Smooth muscle cell (in vitro differentiated cells): ENCODE data around the gene MIF4GD. TPM values are rescaled to one million over a fixed set of nuclear protein-coding genes. Genes with fewer than 3 reads are reported as not detected.

Experiments
- DNase-seq: peaks from one replicate; lab custom pipeline; 2025; ENCODE audit not compliant: unreplicated experiment; lab: John Stamatoyannopoulos, UW
- H2AFZ ChIP-seq: fragments of 200-600 bp; sonication (generic); 2 replicates; pipeline ENCODE4 v1.6.0; 2016; ENCODE audit warnings: antibody characterized with exemption, low read depth, mild to moderate bottlenecking
- H3F3A ChIP-seq: fragments of 200-600 bp; sonication (generic); 2 replicates; pipeline ENCODE4 v1.6.0; 2017; ENCODE audit warnings: antibody characterized with exemption, low read depth
- H3K27ac ChIP-seq: fragments of 200-600 bp; sonication (generic); 2 replicates; pipeline ENCODE4 v1.5.1; 2016; ENCODE audit warnings: low read depth, mild to moderate bottlenecking
- H3K27me3 ChIP-seq: fragments of 200-600 bp; sonication (generic); 2 replicates; pipeline ENCODE4 v1.6.1; 2016; ENCODE audit warnings: low read depth, mild to moderate bottlenecking
- H3K36me3 ChIP-seq: fragments of 200-600 bp; sonication (generic); 2 replicates; pipeline ENCODE4 v1.5.1; 2016; ENCODE audit warnings: low read depth
- H3K4me1 ChIP-seq: fragments of 200-600 bp; sonication (generic); 2 replicates; pipeline ENCODE4 v1.5.1; 2016; ENCODE audit warnings: low read depth
- H3K4me2 ChIP-seq: fragments of 200-600 bp; sonication (generic); 2 replicates; pipeline ENCODE4 v1.6.0; 2016; ENCODE audit warnings: mild to moderate bottlenecking
- H3K4me3 ChIP-seq: fragments of 200-600 bp; sonication (generic); 2 replicates; pipeline ENCODE4 v1.5.1; 2016; ENCODE audit warnings: mild to moderate bottlenecking
- H3K79me2 ChIP-seq: fragments of 200-600 bp; sonication (generic); 2 replicates; pipeline ENCODE4 v1.6.0; 2016; ENCODE audit warnings: low read depth, mild to moderate bottlenecking
- H3K9ac ChIP-seq: fragments of 200-600 bp; sonication (generic); 2 replicates; pipeline ENCODE4 v1.6.0; 2016; ENCODE audit warnings: low read depth
- H3K9me3 ChIP-seq: fragments of 200-600 bp; sonication (generic); replicated peaks from 2 replicates; pipeline ENCODE4 v1.5.1; 2016; ENCODE audit warnings: low read depth
- H4K20me1 ChIP-seq: fragments of 200-600 bp; sonication (generic); 2 replicates; pipeline ENCODE4 v1.6.0; 2016; ENCODE audit warnings: low read depth
- WGBS: methylation state at CpG from one replicate; pipeline ENCODE4 v1.1.7; 2016; ENCODE audit warnings: low lambda C conversion rate; 5-methylcytosine and 5-hydroxymethylcytosine counted together
- polyA plus RNA-seq: library from polyadenylated mRNA; unstranded; fragments of >200 nt; fragmentation: Nextera tagmentation; extraction: Ambion mirVana; gene quantifications from 2 replicates; pipeline ENCODE4 v1.2.1, GENCODE V29; 2016
- total RNA-seq: library from RNA; depleted of rRNA; stranded (reverse); fragments of >200 nt; gene quantifications from 2 replicates; pipeline ENCODE4 v1.2.3, GENCODE V29; 2014
- TF ChIP-seq, protein P1 (sequence below): fragments of 200-600 bp; sonication (generic); IDR thresholded peaks from 2 replicates; pipeline ENCODE4 v1.5.1; 2017; ENCODE audit warnings: borderline replicate concordance, mild to moderate bottlenecking, antibody characterized with exemption; ENCODE audit not compliant: insufficient read depth, poor library complexity, severe bottlenecking

Gene MIF4GD
- total and polyA plus RNA-seq, 2 experiments from 2014 or later: 5.3 to 17.0 TPM

DNA sequence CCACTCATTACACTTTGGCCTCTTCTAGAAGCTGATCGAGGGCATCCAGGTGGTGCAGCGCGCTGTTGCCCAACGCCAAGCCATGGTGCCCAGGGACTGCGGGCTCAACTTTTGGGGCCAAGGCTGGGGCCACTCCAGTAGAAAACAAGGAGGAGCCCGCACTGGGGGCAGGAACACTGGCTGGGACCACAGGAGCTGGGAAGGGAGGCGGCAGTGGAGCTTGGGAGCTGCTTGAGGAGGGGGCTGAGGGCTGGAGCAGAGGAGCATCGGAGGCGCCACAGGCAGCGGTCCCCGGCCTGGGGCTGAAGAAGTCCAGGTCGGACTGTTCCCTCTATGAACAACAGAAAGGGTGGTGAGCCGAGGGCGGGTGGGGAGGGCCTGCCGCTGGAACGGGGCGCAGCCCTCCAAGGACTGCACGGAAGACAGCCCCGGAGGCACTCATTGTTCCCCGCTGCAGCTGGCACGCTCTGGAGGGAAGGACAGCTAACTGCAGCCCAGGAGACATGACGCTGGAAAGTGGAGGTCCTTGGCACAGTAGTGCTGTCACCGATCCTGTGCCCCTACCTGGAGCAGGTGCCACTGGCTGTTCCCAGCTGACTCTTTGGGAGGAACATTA lies 31.1 kb downstream of the MIF4GD start:
- WGBS: 98% methylated on average over 18 of the region's 23 CpGs

DNA sequence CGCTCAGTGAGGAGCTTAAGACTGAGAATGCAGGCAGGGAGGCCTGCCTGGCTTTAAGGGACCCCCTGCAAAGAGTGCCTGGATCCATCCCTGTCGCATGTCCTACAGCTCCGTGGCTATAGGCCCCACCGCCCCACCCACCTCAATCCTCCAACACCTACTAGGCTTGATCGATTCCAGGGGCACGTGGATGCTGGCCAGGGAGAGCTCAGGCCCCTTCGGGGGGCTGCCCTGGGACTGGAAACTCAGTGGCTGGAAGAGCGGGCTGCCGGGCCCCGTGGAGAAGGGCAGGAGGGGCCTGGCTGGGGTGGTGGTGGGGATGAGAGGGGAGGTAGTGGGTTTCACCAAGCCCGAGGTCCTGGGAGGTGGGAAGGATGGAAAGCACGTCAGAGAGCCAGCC lies 31.8 kb downstream of the MIF4GD start:
- 97% methylated on average over 6 of the region's 12 CpGs for WGBS
- H3K9me3 ChIP-seq: no peaks in the 10 kb centered on the region
- no peaks in the 10 kb centered on the region for H3K36me3 ChIP-seq
- H3K79me2 ChIP-seq: no peaks in the 10 kb centered on the region
- peaks cover 8% of the 10 kb centered on the region for H3F3A ChIP-seq
- no peaks in the 10 kb centered on the region for H3K4me1 ChIP-seq
- H3K9ac ChIP-seq: no peak overlapping the region
- TF ChIP-seq, protein P1, sequence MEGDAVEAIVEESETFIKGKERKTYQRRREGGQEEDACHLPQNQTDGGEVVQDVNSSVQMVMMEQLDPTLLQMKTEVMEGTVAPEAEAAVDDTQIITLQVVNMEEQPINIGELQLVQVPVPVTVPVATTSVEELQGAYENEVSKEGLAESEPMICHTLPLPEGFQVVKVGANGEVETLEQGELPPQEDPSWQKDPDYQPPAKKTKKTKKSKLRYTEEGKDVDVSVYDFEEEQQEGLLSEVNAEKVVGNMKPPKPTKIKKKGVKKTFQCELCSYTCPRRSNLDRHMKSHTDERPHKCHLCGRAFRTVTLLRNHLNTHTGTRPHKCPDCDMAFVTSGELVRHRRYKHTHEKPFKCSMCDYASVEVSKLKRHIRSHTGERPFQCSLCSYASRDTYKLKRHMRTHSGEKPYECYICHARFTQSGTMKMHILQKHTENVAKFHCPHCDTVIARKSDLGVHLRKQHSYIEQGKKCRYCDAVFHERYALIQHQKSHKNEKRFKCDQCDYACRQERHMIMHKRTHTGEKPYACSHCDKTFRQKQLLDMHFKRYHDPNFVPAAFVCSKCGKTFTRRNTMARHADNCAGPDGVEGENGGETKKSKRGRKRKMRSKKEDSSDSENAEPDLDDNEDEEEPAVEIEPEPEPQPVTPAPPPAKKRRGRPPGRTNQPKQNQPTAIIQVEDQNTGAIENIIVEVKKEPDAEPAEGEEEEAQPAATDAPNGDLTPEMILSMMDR: no peak
- H3K27me3 ChIP-seq: no peaks in the 10 kb centered on the region
- no peak for DNase-seq
- H3K4me2 ChIP-seq: no peak overlapping the region
- no peak overlapping the region for H3K27ac ChIP-seq
- no peak overlapping the region for H3K4me3 ChIP-seq
- H2AFZ ChIP-seq: no peak overlapping the region
- peaks cover 7% of the 10 kb centered on the region for H4K20me1 ChIP-seq

More for the DNA sequence above, 31.1 kb downstream of the MIF4GD start:
- Histone ChIP-seq H3K79me2 (no peaks in the 10 kb centered on the region), H3K36me3 (no peaks in the 10 kb centered on the region), H3K27me3 (no peaks in the 10 kb centered on the region), H3K4me2 (no peak overlapping the region), H4K20me1 (peaks cover 7% of the 10 kb centered on the region), H3K4me1 (no peaks in the 10 kb centered on the region), H3K27ac (no peak overlapping the region), H3K9me3 (no peaks in the 10 kb centered on the region), H3F3A (peaks cover 8% of the 10 kb centered on the region), H3K9ac (no peak overlapping the region), H3K4me3 (no peak overlapping the region), H2AFZ (no peak overlapping the region)
- TF ChIP-seq, protein P1: no peak
- no peak for DNase-seq

DNA sequence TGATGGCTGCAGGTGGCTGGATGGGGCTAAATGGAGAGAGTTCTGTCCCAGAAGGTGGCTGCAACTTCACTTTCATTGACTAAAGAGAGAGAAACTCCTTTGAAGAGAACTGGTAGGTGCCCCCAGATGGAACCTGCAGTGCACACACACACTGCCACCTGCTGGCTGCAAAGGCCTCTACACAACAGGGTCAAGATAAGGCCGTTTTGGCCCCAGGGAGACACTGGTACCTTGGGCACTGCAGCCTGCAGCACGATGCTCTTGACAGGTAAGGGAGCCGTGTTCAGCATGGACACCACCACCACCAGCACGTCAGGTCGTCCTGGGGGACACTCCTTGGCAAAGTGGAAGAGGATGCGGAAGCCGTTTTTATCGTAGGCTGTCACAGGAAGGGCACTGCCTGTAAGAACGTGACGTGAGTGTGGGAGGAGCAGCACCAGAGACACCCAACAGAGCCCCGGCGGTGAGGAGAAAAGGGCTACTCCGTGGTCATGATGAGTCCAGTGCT lies 32.3 kb downstream of the MIF4GD start:
- H3K4me3 ChIP-seq: no peak overlapping the region
- 79% methylated on average over 13 of the region's 13 CpGs for WGBS

More for the DNA sequence above, 32.3 kb downstream of the MIF4GD start:
- Histone ChIP-seq H3K79me2 (no peaks in the 10 kb centered on the region), H3K27ac (no peak overlapping the region), H3K9me3 (no peaks in the 10 kb centered on the region), H3K36me3 (no peaks in the 10 kb centered on the region), H3K9ac (no peak overlapping the region), H3K4me2 (no peak overlapping the region), H4K20me1 (peaks cover 7% of the 10 kb centered on the region), H2AFZ (no peak overlapping the region), H3K27me3 (no peaks in the 10 kb centered on the region), H3K4me1 (no peaks in the 10 kb centered on the region), H3F3A (peaks cover 8% of the 10 kb centered on the region)
- DNase-seq: no peak
- TF ChIP-seq, protein P1: peak; percentile 72
